Measurements from ENCODE around the gene HTR3E. TPM values are rescaled to one million over a fixed set of nuclear protein-coding genes. Genes with fewer than 3 reads are reported as not detected.

HTR3E gene
- total RNA-seq (2022; extraction: Qiagen RNA extraction; ENCODE audit: low read depth), result not detected in 5 replicates

GRCh38 chr3:184096811-184097383 lies at the start of gene HTR3E:
TSS of gene HTR3E (plus strand) at chr3:184097064. CDS start at chr3:184097530, 466 bp downstream.

GRCh38 chr3:184052767-184053166 lies 44.1 kb upstream of the HTR3E start, which contains the start of gene HTR3C:
TSS of gene HTR3C (plus strand) at chr3:184053047. CDS start at chr3:184053081, 34 bp downstream.

GRCh38 chr3:184135149-184135910 lies 38.5 kb downstream of the HTR3E start, which contains the start of gene EIF2B5:
TSS of gene EIF2B5 (plus strand) at chr3:184135358. CDS start at chr3:184135386, 28 bp downstream.

GRCh38 chr3:184154885-184155643 lies 58.2 kb downstream of the HTR3E start, which contains the start of gene DVL3:
TSS of gene DVL3 (plus strand) at chr3:184155377. CDS start at chr3:184155636, 259 bp downstream.

Other genes with a start within 250 kb of the HTR3E start
- gene PARL, start 212.2 kb upstream of the HTR3E start, total RNA-seq (2022; extraction: Qiagen RNA extraction; ENCODE audit: low read depth), result 62.4 to 68.8 TPM (median 66.7 TPM) in 5 replicates
- gene ABCC5, start 79.2 kb upstream of the HTR3E start, total RNA-seq (2022; extraction: Qiagen RNA extraction; ENCODE audit: low read depth), result 8.8 to 12.9 TPM (median 11.9 TPM) in 5 replicates
- gene HTR3D, start 65.3 kb upstream of the HTR3E start, total RNA-seq (2022; extraction: Qiagen RNA extraction; ENCODE audit: low read depth), result not detected in 5 replicates
- gene HTR3C, start 44.0 kb upstream of the HTR3E start, total RNA-seq (2022; extraction: Qiagen RNA extraction; ENCODE audit: low read depth), result not detected in 5 replicates
- 26.5 to 31.2 TPM (median 30.9 TPM) in 5 replicates for gene EIF2B5, start 38.3 kb downstream of the HTR3E start, total RNA-seq (2022; extraction: Qiagen RNA extraction; ENCODE audit: low read depth)
- 18.3 to 29.0 TPM (median 24.6 TPM) in 5 replicates for gene DVL3, start 58.3 kb downstream of the HTR3E start, total RNA-seq (2022; extraction: Qiagen RNA extraction; ENCODE audit: low read depth)
- 296 to 327 TPM (median 312 TPM) in 5 replicates for gene AP2M1, start 77.8 kb downstream of the HTR3E start, total RNA-seq (2022; extraction: Qiagen RNA extraction; ENCODE audit: low read depth)
- gene ABCF3, start 89.1 kb downstream of the HTR3E start, total RNA-seq (2022; extraction: Qiagen RNA extraction; ENCODE audit: low read depth), result 32.6 to 37.7 TPM (median 33.9 TPM) in 5 replicates
- gene VWA5B2, start 132.5 kb downstream of the HTR3E start, total RNA-seq (2022; extraction: Qiagen RNA extraction; ENCODE audit: low read depth), result 0.38 to 0.56 TPM (median 0.48 TPM) in 5 replicates
- 63.7 to 82.1 TPM (median 70.1 TPM) in 5 replicates for gene ALG3, start 151.9 kb downstream of the HTR3E start, total RNA-seq (2022; extraction: Qiagen RNA extraction; ENCODE audit: low read depth)
- 11.0 to 13.5 TPM (median 12.2 TPM) in 5 replicates for gene EEF1AKMT4, start 152.6 kb downstream of the HTR3E start, total RNA-seq (2022; extraction: Qiagen RNA extraction; ENCODE audit: low read depth)
- gene CAMK2N2, start 164.5 kb downstream of the HTR3E start, total RNA-seq (2022; extraction: Qiagen RNA extraction; ENCODE audit: low read depth), result 0.90 to 1.7 TPM (median 1.1 TPM) in 5 replicates
- gene ECE2, start 179.0 kb downstream of the HTR3E start, total RNA-seq (2022; extraction: Qiagen RNA extraction; ENCODE audit: low read depth), result not detected in 5 replicates
- gene PSMD2, start 202.2 kb downstream of the HTR3E start, total RNA-seq (2022; extraction: Qiagen RNA extraction; ENCODE audit: low read depth), result 315 to 419 TPM (median 334 TPM) in 5 replicates
- 252 to 292 TPM (median 278 TPM) in 5 replicates for gene EIF4G1, start 217.5 kb downstream of the HTR3E start, total RNA-seq (2022; extraction: Qiagen RNA extraction; ENCODE audit: low read depth)
- 8.9 to 10.6 TPM (median 10.4 TPM) in 5 replicates for gene FAM131A, start 240.5 kb downstream of the HTR3E start, total RNA-seq (2022; extraction: Qiagen RNA extraction; ENCODE audit: low read depth)

All from A549 treated with DMSO at 1 μM for 4 hours (cell line).